Measurements from ENCODE around the gene DNM2. TPM values are rescaled to one million over a fixed set of nuclear protein-coding genes. Genes with fewer than 3 reads are reported as not detected.
A peak's percentile ranks its signal among the peaks of the same experiment; 100 is the strongest.

DNM2 gene
- total RNA-seq, 4 donors from 2014 or later = 135 to 322 (median 173) TPM

- Histone ChIP-seq H3K4me3 (no peak overlapping the region), H3K27ac (no peak overlapping the region), H3K27me3 (no peaks in the 10 kb centered on the region), H3K4me1 (peaks cover 4% of the 10 kb centered on the region), H3K36me3 (peaks cover 85% of the 10 kb centered on the region), H3K9me3 (no peaks in the 10 kb centered on the region)
- no peak for DNase-seq (ENCODE audit: low spot score in 2 of 2)
- WGBS = 74% methylated on average over 9 of the region's 15 CpGs
- TF ChIP-seq CTCF (IDR thresholded peaks at IDR 0.05) (no peak), POLR2AphosphoS5 (IDR thresholded peaks at IDR 0.05) (no peak), EP300 (IDR thresholded peaks at IDR 0.05) (no peak), POLR2A (IDR thresholded peaks at IDR 0.05) (no peak)
These were observed 91.9 kb downstream of the DNM2 start for GRCh38 chr19:10809651-10810285.

GRCh38 chr19:10811391-10812111, 93.7 kb downstream of the DNM2 start:
- H3K9me3 ChIP-seq = no peaks in the 10 kb centered on the region
- H3K36me3 ChIP-seq = peaks cover 85% of the 10 kb centered on the region
- WGBS = 100% methylated on average over 3 of the region's 17 CpGs
- no peak overlapping the region for H3K27ac ChIP-seq
- no peak overlapping the region for H3K4me3 ChIP-seq
- TF ChIP-seq POLR2A (IDR thresholded peaks at IDR 0.05) (no peak), POLR2AphosphoS5 (IDR thresholded peaks at IDR 0.05) (no peak)
- peaks cover 11% of the 10 kb centered on the region for H3K4me1 ChIP-seq
- no peak for DNase-seq (ENCODE audit: low spot score in 2 of 2)
- no peaks in the 10 kb centered on the region for H3K27me3 ChIP-seq

- Histone ChIP-seq H3K27ac (no peak overlapping the region), H3K36me3 (peaks cover 91% of the 10 kb centered on the region), H3K4me1 (peaks cover 11% of the 10 kb centered on the region), H3K27me3 (no peaks in the 10 kb centered on the region), H3K9me3 (no peaks in the 10 kb centered on the region), H3K4me3 (no peak overlapping the region)
- DNase-seq (ENCODE audit: low spot score in 2 of 2) = no peak
- TF ChIP-seq POLR2A (IDR thresholded peaks at IDR 0.05) (no peak), EP300 (IDR thresholded peaks at IDR 0.05) (no peak), CTCF (IDR thresholded peaks at IDR 0.05) (no peak), POLR2AphosphoS5 (IDR thresholded peaks at IDR 0.05) (no peak)
- WGBS = 94% methylated on average over 15 of the region's 19 CpGs
These were observed 94.3 kb downstream of the DNM2 start for GRCh38 chr19:10812196-10812595.

GRCh38 chr19:10812902-10813404, 95.1 kb downstream of the DNM2 start:
- H3K9me3 ChIP-seq = no peaks in the 10 kb centered on the region
- no peak overlapping the region for H3K4me3 ChIP-seq
- no peak for DNase-seq (ENCODE audit: low spot score in 2 of 2)
- no peaks in the 10 kb centered on the region for H3K27me3 ChIP-seq
- H3K27ac ChIP-seq = peak overlapping the region; percentile 19
- peaks cover 12% of the 10 kb centered on the region for H3K4me1 ChIP-seq
- H3K36me3 ChIP-seq = peaks cover 87% of the 10 kb centered on the region
- 58% methylated on average over 6 of the region's 9 CpGs for WGBS
- no peak for TF ChIP-seq POLR2A (IDR thresholded peaks at IDR 0.05)
- TF ChIP-seq POLR2AphosphoS5 (IDR thresholded peaks at IDR 0.05) = no peak
- no peak for TF ChIP-seq EP300 (IDR thresholded peaks at IDR 0.05)
- no peak for TF ChIP-seq CTCF (IDR thresholded peaks at IDR 0.05)

- DNase-seq (ENCODE audit: low spot score in 2 of 2) = no peak
- 85% methylated on average over 9 of the region's 9 CpGs for WGBS
- H3K27ac ChIP-seq = no peak overlapping the region
- no peaks in the 10 kb centered on the region for H3K27me3 ChIP-seq
- no peak for TF ChIP-seq POLR2AphosphoS5 (IDR thresholded peaks at IDR 0.05)
- no peak for TF ChIP-seq EP300 (IDR thresholded peaks at IDR 0.05)
- no peak for TF ChIP-seq POLR2A (IDR thresholded peaks at IDR 0.05)
- no peak for TF ChIP-seq CTCF (IDR thresholded peaks at IDR 0.05)
- no peak overlapping the region for H3K4me3 ChIP-seq
- peaks cover 18% of the 10 kb centered on the region for H3K4me1 ChIP-seq
- peaks cover 72% of the 10 kb centered on the region for H3K36me3 ChIP-seq
- no peaks in the 10 kb centered on the region for H3K9me3 ChIP-seq
These were observed 97.2 kb downstream of the DNM2 start for GRCh38 chr19:10815007-10815536.

Measured in suprapubic skin (tissue), 4 donors.